RWPE1 (cell line): ENCODE data around the gene PKNOX2.

ENCODE experiments used
- CTCF ChIA-PET: fragments of 350-600 bp; sonication (Branson Sonifier 250); formaldehyde crosslinking; extraction: SDS; loops from one replicate; lab custom pipeline; 2021; lab: Yijun Ruan, JAX
- POLR2A ChIA-PET: fragments of 400-600 bp; formaldehyde crosslinking; extraction: SDS; loops from one replicate; lab custom pipeline; 2020; ENCODE audit warnings: antibody characterized with exemption; ENCODE audit not compliant: low non-redundant PET; lab: Yijun Ruan, JAX
- DNase-seq: peaks from one replicate; pipeline ENCODE4 v3.0.0; 2012; ENCODE audit warnings: low spot score
- H3K27ac ChIP-seq: fragments of 450-650 bp; 2 replicates; pipeline ENCODE4 v1.5.1; 2017
- TF ChIP-seq, protein P1 (sequence below): fragments of 450-650 bp; conservative IDR thresholded peaks from 2 replicates; pipeline ENCODE4 v1.5.1; 2017; ENCODE audit warnings: low read depth, mild to moderate bottlenecking

The PKNOX2 gene

GRCh38 chr11:125441648-125442410, 277.3 kb downstream of the PKNOX2 start:
- ChIA-PET POLR2A (no interaction called here), CTCF (no interaction called here)
- H3K27ac ChIP-seq = no peak overlapping the region
- TF ChIP-seq, protein P1, sequence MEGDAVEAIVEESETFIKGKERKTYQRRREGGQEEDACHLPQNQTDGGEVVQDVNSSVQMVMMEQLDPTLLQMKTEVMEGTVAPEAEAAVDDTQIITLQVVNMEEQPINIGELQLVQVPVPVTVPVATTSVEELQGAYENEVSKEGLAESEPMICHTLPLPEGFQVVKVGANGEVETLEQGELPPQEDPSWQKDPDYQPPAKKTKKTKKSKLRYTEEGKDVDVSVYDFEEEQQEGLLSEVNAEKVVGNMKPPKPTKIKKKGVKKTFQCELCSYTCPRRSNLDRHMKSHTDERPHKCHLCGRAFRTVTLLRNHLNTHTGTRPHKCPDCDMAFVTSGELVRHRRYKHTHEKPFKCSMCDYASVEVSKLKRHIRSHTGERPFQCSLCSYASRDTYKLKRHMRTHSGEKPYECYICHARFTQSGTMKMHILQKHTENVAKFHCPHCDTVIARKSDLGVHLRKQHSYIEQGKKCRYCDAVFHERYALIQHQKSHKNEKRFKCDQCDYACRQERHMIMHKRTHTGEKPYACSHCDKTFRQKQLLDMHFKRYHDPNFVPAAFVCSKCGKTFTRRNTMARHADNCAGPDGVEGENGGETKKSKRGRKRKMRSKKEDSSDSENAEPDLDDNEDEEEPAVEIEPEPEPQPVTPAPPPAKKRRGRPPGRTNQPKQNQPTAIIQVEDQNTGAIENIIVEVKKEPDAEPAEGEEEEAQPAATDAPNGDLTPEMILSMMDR = no peak
- DNase-seq = no peak

DNA sequence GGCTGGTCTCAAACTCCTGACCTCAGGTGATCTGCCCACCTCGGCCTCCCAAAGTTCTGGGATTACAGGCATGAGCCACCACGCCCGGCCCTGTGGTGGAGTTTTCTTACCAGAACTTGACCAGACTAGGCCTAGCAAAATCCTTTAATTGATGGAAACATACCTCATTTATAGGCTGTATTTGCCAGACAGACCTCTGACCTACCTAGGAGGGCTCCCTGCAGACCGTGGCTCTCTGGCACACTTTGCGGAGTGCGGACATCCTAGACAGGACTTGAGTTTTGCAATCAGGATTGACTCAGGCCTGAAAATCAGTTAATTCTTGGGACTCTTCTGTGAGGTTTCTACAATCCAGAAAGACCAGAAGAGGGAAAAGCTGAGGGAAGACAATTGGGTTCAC, 278.4 kb downstream of the PKNOX2 start:
- H3K27ac ChIP-seq = no peak overlapping the region
- POLR2A ChIA-PET = no interaction called here
- TF ChIP-seq, protein P1 = no peak
- CTCF ChIA-PET = no interaction called here
- DNase-seq = no peak

GRCh38 chr11:125443767-125444311, 279.3 kb downstream of the PKNOX2 start:
- no peak overlapping the region for H3K27ac ChIP-seq
- TF ChIP-seq, protein P1 = no peak
- no peak for DNase-seq
- ChIA-PET CTCF (interaction anchor here (0.7 kb wide), 1 partner anchor 15 kb away, joined by 3 read pairs; no protein-coding TSS in a partner anchor), POLR2A (interaction anchor here (0.6 kb wide), 1 partner anchor 160 kb away, joined by 6 read pairs; no protein-coding TSS in a partner anchor)

DNA sequence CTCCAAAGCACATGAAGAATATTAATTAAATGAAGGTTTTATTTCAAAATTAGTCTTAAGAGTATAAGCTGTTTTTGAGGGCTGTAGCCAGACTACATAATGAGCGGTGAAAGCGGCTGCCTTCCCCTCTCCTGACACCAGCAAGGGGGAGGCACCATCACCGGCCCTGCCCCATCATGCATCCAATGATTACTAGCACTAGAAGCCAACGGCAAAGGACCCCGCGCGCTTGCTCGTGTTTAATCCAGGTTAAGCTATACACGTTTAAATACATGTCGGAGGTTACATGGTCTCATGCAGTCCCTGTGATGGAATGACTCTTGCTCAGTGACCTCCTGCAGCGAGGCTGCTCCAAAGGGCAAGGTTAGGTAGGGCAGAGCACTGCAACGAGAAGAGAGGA, 281.2 kb downstream of the PKNOX2 start:
- CTCF ChIA-PET = no interaction called here
- DNase-seq = no peak
- no peak overlapping the region for H3K27ac ChIP-seq
- POLR2A ChIA-PET = no interaction called here
- TF ChIP-seq, protein P1 = no peak

DNA sequence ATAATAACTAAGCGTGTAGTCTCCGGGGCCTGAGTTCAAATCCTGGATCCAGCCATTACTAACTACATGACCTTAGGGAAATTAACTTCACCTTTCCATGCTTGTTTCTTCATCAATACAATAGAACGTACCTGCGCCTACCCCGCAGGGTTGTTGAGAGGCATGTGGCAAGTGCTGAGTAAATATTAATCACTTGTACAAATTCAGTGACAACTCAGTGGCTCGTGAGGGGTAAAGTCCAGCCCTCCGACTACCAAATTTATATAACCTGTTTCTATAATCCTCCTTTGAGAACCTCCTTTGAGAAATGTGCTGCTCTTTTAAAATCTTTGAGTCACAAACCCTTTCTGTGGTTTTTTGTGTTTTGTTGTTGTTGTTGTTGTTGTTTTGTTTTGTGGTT, 281.7 kb downstream of the PKNOX2 start:
- H3K27ac ChIP-seq = no peak overlapping the region
- ChIA-PET CTCF (no interaction called here), POLR2A (no interaction called here)
- no peak for DNase-seq
- TF ChIP-seq, protein P1 = no peak

- DNase-seq = no peak
- no peak overlapping the region for H3K27ac ChIP-seq
- TF ChIP-seq, protein P1 = no peak
- CTCF ChIA-PET = no interaction called here
- POLR2A ChIA-PET = no interaction called here
Measured at GRCh38 chr11:125447721-125448120, 283.2 kb downstream of the PKNOX2 start.
